ENCODE measurements around the gene MC2R. TPM values are rescaled to one million over a fixed set of nuclear protein-coding genes. Genes with fewer than 3 reads are reported as not detected.

MC2R gene
- total and polyA plus RNA-seq, 5 donors: not detected

- Histone ChIP-seq H3K4me1 (ENCODE audit: control insufficient read depth, insufficient read depth, low read length) (no peaks in the 10 kb centered on the region), H3K4me3 (ENCODE audit: low read length) (no peak overlapping the region), H3K27me3 (ENCODE audit: control insufficient read depth, insufficient read depth) (no peaks in the 10 kb centered on the region), H3K27ac (ENCODE audit: low read length) (no peak overlapping the region), H3K9me3 (ENCODE audit: control insufficient read depth, low read length) (no peaks in the 10 kb centered on the region)
- DNase-seq (peak; percentile 59 to 81 (median 66)), ATAC-seq (peak; percentile 92 to 93)
- WGBS: 20% methylated on average over 7 of the region's 7 CpGs
- intact Hi-C loops (cut with DNase I): no loop called here
Observed at GRCh38 chr18:13915995-13916431, 677 bp upstream of the MC2R start.

GRCh38 chr18:13914756-13915155 lies 580 bp downstream of the MC2R start:
- 85% methylated on average over 9 of the region's 9 CpGs for WGBS
- H3K9me3 ChIP-seq (ENCODE audit: control insufficient read depth, low read length): no peaks in the 10 kb centered on the region
- intact Hi-C loops (cut with DNase I): no loop called here
- no peak overlapping the region for H3K27ac ChIP-seq (ENCODE audit: low read length)
- no peaks in the 10 kb centered on the region for H3K4me1 ChIP-seq (ENCODE audit: control insufficient read depth, insufficient read depth, low read length)
- H3K4me3 ChIP-seq (ENCODE audit: low read length): no peak overlapping the region
- ATAC-seq: no peak
- H3K27me3 ChIP-seq (ENCODE audit: control insufficient read depth, insufficient read depth): no peaks in the 10 kb centered on the region
- DNase-seq: no peak

- intact Hi-C loops (cut with DNase I): no loop called here
- ATAC-seq (no peak), DNase-seq (no peak)
- Histone ChIP-seq H3K27ac (ENCODE audit: low read length) (no peak overlapping the region), H3K4me1 (ENCODE audit: control insufficient read depth, insufficient read depth, low read length) (no peaks in the 10 kb centered on the region), H3K9me3 (ENCODE audit: control insufficient read depth, low read length) (no peaks in the 10 kb centered on the region), H3K4me3 (ENCODE audit: low read length) (no peak overlapping the region), H3K27me3 (ENCODE audit: control insufficient read depth, insufficient read depth) (no peaks in the 10 kb centered on the region)
- 96% methylated on average over 10 of the region's 10 CpGs for WGBS
Observed at GRCh38 chr18:13914170-13914569, 1.2 kb downstream of the MC2R start.

GRCh38 chr18:13913205-13913604 lies 2.1 kb downstream of the MC2R start:
- ATAC-seq (no peak), DNase-seq (no peak)
- H3K27me3 ChIP-seq (ENCODE audit: control insufficient read depth, insufficient read depth): no peaks in the 10 kb centered on the region
- WGBS: 72% methylated on average over 10 of the region's 10 CpGs
- no peaks in the 10 kb centered on the region for H3K9me3 ChIP-seq (ENCODE audit: control insufficient read depth, low read length)
- H3K4me3 ChIP-seq (ENCODE audit: low read length): no peak overlapping the region
- no peak overlapping the region for H3K27ac ChIP-seq (ENCODE audit: low read length)
- H3K4me1 ChIP-seq (ENCODE audit: control insufficient read depth, insufficient read depth, low read length): no peaks in the 10 kb centered on the region
- intact Hi-C loops (cut with DNase I): no loop called here

GRCh38 chr18:13912601-13913000 lies 2.7 kb downstream of the MC2R start:
- Histone ChIP-seq H3K4me1 (ENCODE audit: control insufficient read depth, insufficient read depth, low read length) (no peaks in the 10 kb centered on the region), H3K27me3 (ENCODE audit: control insufficient read depth, insufficient read depth) (no peaks in the 10 kb centered on the region), H3K27ac (ENCODE audit: low read length) (no peak overlapping the region), H3K9me3 (ENCODE audit: control insufficient read depth, low read length) (no peaks in the 10 kb centered on the region), H3K4me3 (ENCODE audit: low read length) (no peak overlapping the region)
- DNase-seq: no peak
- no peak for ATAC-seq
- WGBS: 83% methylated on average over 9 of the region's 9 CpGs
- intact Hi-C loops (cut with DNase I): no loop called here

GRCh38 chr18:13910986-13911385 lies 4.3 kb downstream of the MC2R start:
- DNase-seq: no peak
- Histone ChIP-seq H3K27me3 (ENCODE audit: control insufficient read depth, insufficient read depth) (no peaks in the 10 kb centered on the region), H3K4me3 (ENCODE audit: low read length) (no peak overlapping the region), H3K4me1 (ENCODE audit: control insufficient read depth, insufficient read depth, low read length) (no peaks in the 10 kb centered on the region), H3K9me3 (ENCODE audit: control insufficient read depth, low read length) (no peaks in the 10 kb centered on the region), H3K27ac (ENCODE audit: low read length) (no peak overlapping the region)
- intact Hi-C loops (cut with DNase I): no loop called here
- ATAC-seq: no peak
- 83% methylated on average over 6 of the region's 6 CpGs for WGBS

GRCh38 chr18:13910501-13910900 lies 4.8 kb downstream of the MC2R start:
- DNase-seq (no peak), ATAC-seq (no peak)
- H3K4me1 ChIP-seq (ENCODE audit: control insufficient read depth, insufficient read depth, low read length): no peaks in the 10 kb centered on the region
- H3K27ac ChIP-seq (ENCODE audit: low read length): no peak overlapping the region
- no peaks in the 10 kb centered on the region for H3K27me3 ChIP-seq (ENCODE audit: control insufficient read depth, insufficient read depth)
- intact Hi-C loops (cut with DNase I): no loop called here
- H3K9me3 ChIP-seq (ENCODE audit: control insufficient read depth, low read length): no peaks in the 10 kb centered on the region
- no peak overlapping the region for H3K4me3 ChIP-seq (ENCODE audit: low read length)

GRCh38 chr18:13909141-13909940 lies 6.0 kb downstream of the MC2R start:
- Histone ChIP-seq H3K27ac (ENCODE audit: low read length) (no peak overlapping the region), H3K27me3 (ENCODE audit: control insufficient read depth, insufficient read depth) (no peaks in the 10 kb centered on the region), H3K9me3 (ENCODE audit: control insufficient read depth, low read length) (no peaks in the 10 kb centered on the region), H3K4me1 (ENCODE audit: control insufficient read depth, insufficient read depth, low read length) (no peaks in the 10 kb centered on the region), H3K4me3 (ENCODE audit: low read length) (no peak overlapping the region)
- 79% methylated on average over 4 of the region's 4 CpGs for WGBS
- DNase-seq: no peak
- ATAC-seq: no peak
- intact Hi-C loops (cut with DNase I): no loop called here

- 25% methylated on average over 1 of the region's 1 CpG for WGBS
- H3K4me1 ChIP-seq (ENCODE audit: control insufficient read depth, insufficient read depth, low read length): no peaks in the 10 kb centered on the region
- H3K27me3 ChIP-seq (ENCODE audit: control insufficient read depth, insufficient read depth): no peaks in the 10 kb centered on the region
- DNase-seq (no peak), ATAC-seq (no peak)
- no peak overlapping the region for H3K4me3 ChIP-seq (ENCODE audit: low read length)
- no peaks in the 10 kb centered on the region for H3K9me3 ChIP-seq (ENCODE audit: control insufficient read depth, low read length)
- intact Hi-C loops (cut with DNase I): no loop called here
- H3K27ac ChIP-seq (ENCODE audit: low read length): no peak overlapping the region
Observed at GRCh38 chr18:13900633-13901032, 14.7 kb downstream of the MC2R start.

GRCh38 chr18:13895505-13896033 lies 19.8 kb downstream of the MC2R start:
- WGBS: 73% methylated on average over 6 of the region's 6 CpGs
- H3K4me3 ChIP-seq (ENCODE audit: low read length): no peak overlapping the region
- no peaks in the 10 kb centered on the region for H3K4me1 ChIP-seq (ENCODE audit: control insufficient read depth, insufficient read depth, low read length)
- intact Hi-C loops (cut with DNase I): no loop called here
- DNase-seq: no peak
- ATAC-seq: no peak
- no peaks in the 10 kb centered on the region for H3K27me3 ChIP-seq (ENCODE audit: control insufficient read depth, insufficient read depth)
- H3K27ac ChIP-seq (ENCODE audit: low read length): no peak overlapping the region
- H3K9me3 ChIP-seq (ENCODE audit: control insufficient read depth, low read length): no peaks in the 10 kb centered on the region

- Histone ChIP-seq H3K9me3 (ENCODE audit: control insufficient read depth, low read length) (no peaks in the 10 kb centered on the region), H3K4me1 (ENCODE audit: control insufficient read depth, insufficient read depth, low read length) (no peaks in the 10 kb centered on the region), H3K4me3 (ENCODE audit: low read length) (no peak overlapping the region), H3K27me3 (ENCODE audit: control insufficient read depth, insufficient read depth) (no peaks in the 10 kb centered on the region), H3K27ac (ENCODE audit: low read length) (no peak overlapping the region)
- ATAC-seq (no peak), DNase-seq (no peak)
- intact Hi-C loops (cut with DNase I): no loop called here
- WGBS: 69% methylated on average over 5 of the region's 5 CpGs
Observed at GRCh38 chr18:13894531-13894930, 20.8 kb downstream of the MC2R start.

GRCh38 chr18:13893418-13893760 lies 21.9 kb downstream of the MC2R start:
- 66% methylated on average over 3 of the region's 3 CpGs for WGBS
- Histone ChIP-seq H3K27ac (ENCODE audit: low read length) (no peak overlapping the region), H3K27me3 (ENCODE audit: control insufficient read depth, insufficient read depth) (no peaks in the 10 kb centered on the region), H3K4me1 (ENCODE audit: control insufficient read depth, insufficient read depth, low read length) (no peaks in the 10 kb centered on the region), H3K4me3 (ENCODE audit: low read length) (no peak overlapping the region), H3K9me3 (ENCODE audit: control insufficient read depth, low read length) (no peaks in the 10 kb centered on the region)
- no peak for DNase-seq
- no peak for ATAC-seq
- intact Hi-C loops (cut with DNase I): no loop called here

Measured in right cardiac atrium (tissue), 5 donors.